OCI-LY1 (cell line): Measurements from ENCODE around the gene ABCA8.

ENCODE experiments used
- H2AFZ ChIP-seq: fragments of 200-600 bp; sonication (generic), shearing (Covaris generic); 2 replicates; pipeline ENCODE4 v1.6.0; 2014; ENCODE audit warnings: antibody characterized with exemption, mild to moderate bottlenecking, low read length
- H3F3A ChIP-seq: fragments of 200-600 bp; sonication (generic), shearing (Covaris generic); 2 replicates; pipeline ENCODE4 v1.6.0; 2014; ENCODE audit warnings: mild to moderate bottlenecking, antibody characterized with exemption, low read length, moderate library complexity; ENCODE audit not compliant: insufficient read depth
- H3K27ac ChIP-seq: fragments of 200-600 bp; sonication (generic); 2 replicates; pipeline ENCODE4 v1.5.1; 2014; ENCODE audit warnings: low read length, mixed run types, mild to moderate bottlenecking, low read depth; ENCODE audit not compliant: poor library complexity, severe bottlenecking
- H3K27me3 ChIP-seq: fragments of 200-600 bp; sonication (generic); 2 replicates; pipeline ENCODE4 v1.6.0; 2014; ENCODE audit warnings: antibody characterized with exemption, mild to moderate bottlenecking, low read length, moderate library complexity; ENCODE audit not compliant: insufficient read depth
- H3K36me3 ChIP-seq: fragments of 200-600 bp; sonication (generic); 2 replicates; pipeline ENCODE4 v1.6.1; 2014; ENCODE audit warnings: mild to moderate bottlenecking, antibody characterized with exemption, low read length, moderate library complexity, mixed read lengths; ENCODE audit not compliant: insufficient read depth
- H3K4me1 ChIP-seq: fragments of 200-600 bp; sonication (generic); 2 replicates; pipeline ENCODE4 v1.5.1; 2014; ENCODE audit warnings: mild to moderate bottlenecking, low read length, moderate library complexity; ENCODE audit not compliant: insufficient read depth, severe bottlenecking
- H3K4me2 ChIP-seq: fragments of 200-600 bp; sonication (generic), shearing (Covaris generic); 2 replicates; pipeline ENCODE4 v1.6.1; 2014; ENCODE audit warnings: low read length
- H3K4me3 ChIP-seq: fragments of 200-600 bp; sonication (generic); 2 replicates; pipeline ENCODE4 v1.5.1; 2014; ENCODE audit warnings: low read length, low read depth, mild to moderate bottlenecking, mixed read lengths; ENCODE audit not compliant: poor library complexity, severe bottlenecking
- H3K79me2 ChIP-seq: fragments of 200-600 bp; shearing (Covaris generic); 2 replicates; pipeline ENCODE4 v1.6.1; 2016; ENCODE audit warnings: mixed run types, low read length, mixed read lengths; ENCODE audit not compliant: insufficient read depth
- H3K9ac ChIP-seq: fragments of 200-600 bp; sonication (generic), shearing (Covaris generic); 2 replicates; pipeline ENCODE4 v1.6.1; 2014; ENCODE audit warnings: mild to moderate bottlenecking, low read length, mixed read lengths
- H3K9me2 ChIP-seq: fragments of 200-600 bp; sonication (generic), shearing (Covaris generic); 2 replicates; pipeline ENCODE4 v1.6.1; 2014; ENCODE audit warnings: low read depth, mild to moderate bottlenecking, low read length, mixed read lengths
- H3K9me3 ChIP-seq: fragments of 200-600 bp; shearing (Covaris generic); 2 replicates; pipeline ENCODE4 v1.6.1; 2014; ENCODE audit warnings: low read length, mixed read lengths
- H4K20me1 ChIP-seq: fragments of 200-600 bp; sonication (generic), shearing (Covaris generic); 2 replicates; pipeline ENCODE4 v1.6.0; 2016; ENCODE audit warnings: mild to moderate bottlenecking, low read length; ENCODE audit not compliant: insufficient read depth
- CTCF ChIP-seq: fragments of 200-600 bp; sonication (generic), shearing (Covaris generic); IDR thresholded peaks from 2 replicates; pipeline ENCODE4 v1.5.1; 2017; ENCODE audit warnings: mild to moderate bottlenecking, antibody characterized with exemption, low read length, moderate library complexity, mixed read lengths
- EZH2 ChIP-seq: fragments of 200-600 bp; sonication (generic), shearing (Covaris generic); IDR thresholded peaks from 2 replicates; pipeline ENCODE4 v1.8.0; 2017; ENCODE audit warnings: borderline replicate concordance, mixed run types, mild to moderate bottlenecking, antibody characterized with exemption, low read length, moderate library complexity, mixed read lengths

Gene ABCA8

GRCh38 chr17:68892658-68893057 is 62.5 kb downstream of the ABCA8 start:
- Histone ChIP-seq H3K79me2 (no peaks in the 10 kb centered on the region), H3K27ac (no peak overlapping the region), H3K9me3 (no peaks in the 10 kb centered on the region), H3F3A (no peaks in the 10 kb centered on the region), H2AFZ (no peak overlapping the region), H3K9ac (no peak overlapping the region), H3K4me3 (no peak overlapping the region), H3K4me2 (no peak overlapping the region), H3K36me3 (no peaks in the 10 kb centered on the region), H3K9me2 (no peaks in the 10 kb centered on the region), H3K27me3 (no peaks in the 10 kb centered on the region), H4K20me1 (no peaks in the 10 kb centered on the region), H3K4me1 (no peaks in the 10 kb centered on the region)
- no peak for TF ChIP-seq CTCF

GRCh38 chr17:68892193-68892592 is 63.0 kb downstream of the ABCA8 start:
- H3K9me3 ChIP-seq, result no peaks in the 10 kb centered on the region

GRCh38 chr17:68886401-68886800 is 68.8 kb downstream of the ABCA8 start:
- H3K9me2 ChIP-seq, result no peaks in the 10 kb centered on the region
- H4K20me1 ChIP-seq, result no peaks in the 10 kb centered on the region
- H3K36me3 ChIP-seq, result no peaks in the 10 kb centered on the region
- H3K9ac ChIP-seq, result no peak overlapping the region
- H3K4me1 ChIP-seq, result no peaks in the 10 kb centered on the region
- no peak overlapping the region for H3K27ac ChIP-seq
- H3K4me2 ChIP-seq, result no peak overlapping the region
- H2AFZ ChIP-seq, result no peak overlapping the region
- no peaks in the 10 kb centered on the region for H3K9me3 ChIP-seq
- H3K27me3 ChIP-seq, result no peaks in the 10 kb centered on the region
- no peaks in the 10 kb centered on the region for H3K79me2 ChIP-seq
- TF ChIP-seq EZH2 (no peak), CTCF (no peak)
- no peak overlapping the region for H3K4me3 ChIP-seq
- no peaks in the 10 kb centered on the region for H3F3A ChIP-seq

More at GRCh38 chr17:68892193-68892592, 63.0 kb downstream of the ABCA8 start:
- H3K4me3 ChIP-seq, result no peak overlapping the region
- H3K9me2 ChIP-seq, result no peaks in the 10 kb centered on the region
- no peaks in the 10 kb centered on the region for H3K4me1 ChIP-seq
- no peaks in the 10 kb centered on the region for H3K27me3 ChIP-seq
- no peak overlapping the region for H2AFZ ChIP-seq
- H3K79me2 ChIP-seq, result no peaks in the 10 kb centered on the region
- no peaks in the 10 kb centered on the region for H3F3A ChIP-seq
- H3K9ac ChIP-seq, result no peak overlapping the region
- no peaks in the 10 kb centered on the region for H3K36me3 ChIP-seq
- H4K20me1 ChIP-seq, result no peaks in the 10 kb centered on the region
- no peak overlapping the region for H3K27ac ChIP-seq
- H3K4me2 ChIP-seq, result no peak overlapping the region
- TF ChIP-seq CTCF (no peak), EZH2 (no peak)
